Epidermal melanocyte (primary cell): ENCODE results near the gene CAND2.
"Not testable (repeated sequence)": the region's sequence is repeated elsewhere in the genome, so short reads cannot be mapped to it uniquely, and the experiment has no call there.

Experiments
- DNase-seq: peaks from one replicate; pipeline ENCODE4 v3.0.0; 2011; ENCODE audit warnings: low spot score; ENCODE audit not compliant: insufficient read length

The CAND2 gene

DNA sequence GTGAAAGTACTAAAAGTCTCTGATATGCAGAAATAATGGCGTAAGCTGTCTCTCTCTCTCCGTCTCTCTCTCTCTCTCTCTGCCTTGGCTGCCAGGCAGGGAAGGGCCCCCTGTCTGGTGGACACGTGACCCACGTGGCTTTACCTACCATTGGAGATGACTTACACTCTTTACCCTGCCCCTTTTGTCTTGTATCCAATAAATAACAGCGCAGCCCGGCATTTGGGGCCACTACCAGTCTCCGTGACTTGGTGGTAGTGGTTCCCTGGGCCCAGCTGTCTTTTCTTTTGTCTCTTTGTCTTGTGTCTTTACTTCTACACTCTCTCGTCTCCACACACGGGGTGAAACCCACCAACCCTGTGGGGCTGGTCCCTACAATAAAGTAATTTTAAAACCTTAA, 25.2 kb upstream of the CAND2 start:
- DNase-seq, result no peak

DNA sequence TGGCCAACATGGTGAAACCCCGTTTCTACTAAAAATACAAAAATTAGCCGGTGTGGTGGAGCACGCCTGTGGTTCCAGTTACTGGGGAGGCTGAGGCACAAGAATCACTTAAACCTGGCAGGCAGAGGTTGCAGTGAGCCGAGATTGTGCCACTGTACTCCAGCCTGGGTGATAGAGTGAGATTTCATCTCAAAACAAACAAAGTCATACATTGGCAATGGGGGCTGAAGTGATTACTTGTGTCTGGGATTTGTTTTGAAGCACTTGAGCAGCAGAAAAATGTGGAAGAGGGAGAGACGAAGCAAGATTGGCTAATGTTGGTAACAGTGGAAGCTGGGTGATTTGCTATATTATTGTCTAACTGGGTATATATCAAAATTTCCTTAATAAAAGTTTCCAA, 24.0 kb upstream of the CAND2 start:
- no peak for DNase-seq

DNA sequence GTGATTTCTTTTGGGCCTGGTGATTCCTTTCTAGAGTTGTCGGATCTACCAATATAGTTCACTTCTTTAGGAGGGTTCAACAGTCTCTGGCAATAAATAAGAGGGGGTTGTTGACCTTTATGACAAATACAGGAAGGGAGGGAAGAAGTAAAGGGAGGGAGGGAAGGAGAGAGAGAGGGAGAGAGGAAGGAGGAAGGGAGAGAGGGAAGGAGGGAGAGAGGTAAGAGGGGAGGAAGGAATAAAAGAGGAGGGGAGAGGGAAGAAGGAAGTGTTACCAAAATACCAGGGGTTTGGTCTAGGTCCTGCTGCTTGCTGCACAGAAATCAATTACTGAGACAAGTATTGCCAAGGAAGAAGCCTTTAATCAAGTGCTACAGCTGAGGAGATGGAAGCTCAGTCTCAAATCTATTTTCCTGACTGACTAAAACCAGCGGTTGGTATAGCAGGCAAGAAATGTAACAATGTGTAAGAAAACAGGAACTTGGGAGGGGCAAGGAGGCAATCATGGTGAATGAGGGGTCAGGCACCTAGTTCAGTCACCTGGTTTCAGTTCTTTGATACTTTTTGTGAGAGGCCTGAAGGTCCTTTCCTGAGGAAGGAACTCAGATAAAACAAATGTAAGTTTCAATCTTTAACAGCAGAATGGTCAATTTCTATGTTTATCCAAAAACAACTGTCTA, 23.3 kb upstream of the CAND2 start:
- no peak for DNase-seq

DNA sequence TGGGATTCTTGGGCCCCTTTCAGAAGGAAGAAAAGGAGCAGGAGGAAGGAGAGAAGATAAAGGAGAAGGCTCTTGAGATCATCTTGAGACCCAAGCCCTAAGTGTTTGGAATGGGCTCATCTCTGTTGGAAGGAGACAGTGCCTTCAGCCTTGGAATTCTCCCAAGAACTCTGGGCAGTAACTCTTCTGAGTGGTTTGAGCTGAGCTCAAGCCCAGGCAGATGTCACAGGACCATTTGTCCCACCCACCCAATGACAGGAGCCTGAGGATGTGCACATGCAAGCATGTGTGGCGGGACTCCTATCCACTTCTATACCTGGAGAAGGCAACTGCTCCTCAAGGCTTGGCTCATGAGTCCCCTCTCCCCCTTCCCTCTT, 22.8 kb upstream of the CAND2 start:
- DNase-seq, result no peak

DNA sequence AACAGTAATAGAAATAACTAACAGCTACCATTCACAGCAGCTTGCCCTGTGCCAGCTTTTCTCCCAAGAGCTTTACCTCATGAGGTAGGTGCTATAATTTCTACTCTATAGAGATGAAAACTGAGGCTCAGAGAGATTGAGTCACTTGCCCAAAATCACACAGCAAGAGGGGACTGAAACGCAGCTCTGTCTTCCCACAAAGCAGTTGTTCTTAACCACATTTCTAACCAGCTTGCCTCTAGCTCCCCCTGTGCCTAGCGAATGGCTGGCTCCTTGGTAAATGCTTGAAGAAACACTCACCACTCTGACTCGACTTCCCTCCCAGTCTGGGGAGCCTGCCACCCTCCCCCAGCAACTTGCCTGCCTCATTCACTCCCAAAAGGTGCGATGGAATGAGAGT, 21.9 kb upstream of the CAND2 start:
- DNase-seq, result no peak

DNA sequence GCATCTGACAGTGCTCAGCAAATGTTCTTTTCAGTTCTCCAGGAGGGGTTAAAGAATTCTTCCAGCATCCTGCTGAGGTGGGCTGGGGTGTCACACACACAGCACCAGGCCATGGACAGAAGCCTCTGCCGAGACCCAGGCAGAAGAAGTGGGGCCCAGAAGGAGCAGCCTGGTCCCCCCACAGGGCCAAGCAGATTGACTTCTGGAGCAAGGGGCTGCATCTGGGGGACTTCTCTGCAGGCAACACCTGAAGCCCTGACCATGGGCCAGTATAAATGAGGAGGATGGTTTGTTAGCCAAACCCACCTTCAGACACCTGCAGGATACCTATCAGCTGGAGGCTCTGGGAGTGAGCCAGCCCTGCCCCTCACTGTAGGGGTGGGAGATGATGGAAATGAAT, 21.3 kb upstream of the CAND2 start:
- DNase-seq, result no peak

DNA sequence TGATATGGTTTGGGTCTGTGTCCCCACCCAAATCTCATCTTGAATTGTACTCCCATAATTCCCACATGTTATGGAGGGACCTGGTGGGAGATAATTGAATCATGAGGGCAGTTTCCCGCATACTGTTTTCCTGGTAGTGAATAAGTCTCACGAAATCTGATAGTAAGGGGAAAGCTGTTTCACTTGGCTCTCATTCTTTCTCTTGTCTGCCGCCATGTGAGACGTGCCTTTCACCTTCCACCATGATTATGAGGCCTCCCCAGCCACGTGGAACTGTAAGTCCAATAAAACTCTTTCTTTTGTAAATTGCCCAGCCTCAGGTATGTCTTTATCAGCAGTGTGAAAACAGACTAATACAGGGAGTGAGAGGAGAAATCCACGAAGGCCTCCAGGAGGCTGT, 20.5 kb upstream of the CAND2 start:
- not testable (repeated sequence) for DNase-seq

DNA sequence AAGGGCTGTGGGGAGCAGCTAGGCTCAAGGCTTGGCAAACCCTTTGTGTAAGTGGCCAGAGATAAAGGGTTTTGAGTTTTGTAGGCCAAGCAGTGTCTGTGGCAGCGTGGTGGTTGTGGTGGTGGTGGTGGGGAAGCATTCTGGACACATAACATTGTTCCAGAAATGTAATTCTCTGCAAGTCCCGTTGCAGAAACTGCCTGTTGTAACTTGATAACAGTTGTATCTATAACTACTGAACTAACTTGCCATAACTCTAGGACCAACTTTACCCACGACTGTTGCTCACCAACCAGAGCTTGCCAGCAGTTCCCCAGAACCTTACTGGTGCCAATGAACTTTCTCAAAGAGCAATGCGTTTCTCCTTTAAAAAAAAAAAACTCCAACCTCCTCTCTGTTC, 19.3 kb upstream of the CAND2 start:
- no peak for DNase-seq

DNA sequence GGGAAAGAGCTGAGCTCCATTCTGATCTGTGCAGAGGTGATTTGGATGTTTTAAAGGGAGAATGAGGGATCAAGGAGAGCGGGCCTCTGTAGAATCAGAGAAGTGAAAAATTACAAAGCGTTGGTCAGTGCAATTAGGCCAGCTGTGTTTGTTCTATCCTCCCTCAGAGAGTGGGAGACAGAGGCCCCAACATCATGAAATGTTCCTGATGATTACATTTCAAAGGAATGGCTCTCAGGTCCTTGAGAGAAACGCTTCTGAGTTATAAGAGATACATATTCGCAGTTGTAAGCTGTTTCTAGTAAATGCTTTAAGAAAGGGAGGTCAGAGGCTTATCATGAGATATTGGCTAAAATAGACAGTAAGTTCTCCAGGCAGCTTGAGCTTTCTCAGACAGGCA, 15.7 kb upstream of the CAND2 start:
- no peak for DNase-seq

DNA sequence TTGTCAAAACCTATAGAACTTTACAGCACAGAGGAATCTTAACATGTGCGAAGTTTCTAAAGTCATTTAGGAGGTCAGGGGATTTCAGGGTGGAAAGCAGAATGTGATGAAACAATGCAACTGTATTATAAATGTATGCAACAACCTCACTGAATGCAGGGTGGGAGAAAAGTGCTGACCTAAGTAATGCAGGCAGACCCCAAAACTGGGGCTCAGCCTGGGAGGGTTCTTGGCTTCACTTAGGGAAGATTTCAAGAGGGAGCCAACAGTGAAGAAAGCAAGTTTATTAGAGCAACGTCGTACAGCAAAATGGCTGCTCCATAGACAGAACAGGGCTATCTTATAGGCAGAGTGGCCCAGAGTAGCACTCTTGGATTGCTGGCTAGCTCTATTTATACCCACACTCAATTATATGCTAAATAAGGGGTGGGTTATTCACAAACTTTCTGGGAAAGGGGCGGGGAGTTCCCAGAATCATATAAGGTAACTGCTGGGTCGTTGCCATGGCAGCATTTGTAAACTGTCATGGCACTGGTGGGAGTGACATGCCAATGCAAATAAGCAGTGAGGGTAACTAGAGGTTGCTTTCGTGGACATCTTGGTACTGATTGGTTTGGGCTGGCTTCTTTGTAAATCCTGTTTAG, 14.2 kb upstream of the CAND2 start:
- no peak for DNase-seq

DNA sequence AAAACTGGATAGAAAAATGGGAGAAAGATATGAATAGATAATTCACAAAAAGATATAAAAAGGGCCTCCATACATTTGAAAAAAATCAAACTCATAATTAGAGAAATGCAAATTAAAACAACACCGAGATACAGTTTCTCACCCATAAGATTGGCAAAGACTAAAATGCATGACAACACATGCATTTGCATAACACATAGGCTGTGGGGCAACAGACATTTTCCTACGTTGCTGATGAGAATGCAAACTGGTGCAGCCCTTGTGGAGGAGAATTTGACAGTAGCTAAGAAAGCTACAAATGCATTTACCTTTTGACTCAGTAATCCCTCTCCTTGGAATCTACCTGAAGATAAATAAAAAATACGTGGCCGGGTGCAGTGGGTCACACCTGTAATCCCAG, 11.4 kb upstream of the CAND2 start:
- no peak for DNase-seq

DNA sequence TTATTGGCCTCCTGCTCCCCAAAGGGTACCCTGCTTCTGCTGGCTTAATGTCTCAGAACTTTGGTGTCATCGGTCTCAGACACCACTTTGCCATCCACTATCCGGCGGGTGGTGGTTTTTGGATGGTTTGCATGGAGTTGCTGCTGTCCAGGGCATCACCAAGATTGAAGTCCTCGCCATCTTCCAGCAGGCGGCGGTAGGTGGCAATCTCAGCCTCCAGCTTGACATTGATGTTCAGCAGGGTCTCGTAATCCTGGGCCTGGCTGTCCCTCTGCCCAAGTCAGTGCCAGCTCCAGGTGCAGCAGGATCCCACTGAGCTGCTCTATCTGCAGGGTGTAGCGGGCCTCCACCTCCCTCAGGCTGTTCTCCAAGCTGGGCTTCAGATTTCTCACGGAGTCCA, 9.1 kb upstream of the CAND2 start:
- not testable (repeated sequence) for DNase-seq

DNA sequence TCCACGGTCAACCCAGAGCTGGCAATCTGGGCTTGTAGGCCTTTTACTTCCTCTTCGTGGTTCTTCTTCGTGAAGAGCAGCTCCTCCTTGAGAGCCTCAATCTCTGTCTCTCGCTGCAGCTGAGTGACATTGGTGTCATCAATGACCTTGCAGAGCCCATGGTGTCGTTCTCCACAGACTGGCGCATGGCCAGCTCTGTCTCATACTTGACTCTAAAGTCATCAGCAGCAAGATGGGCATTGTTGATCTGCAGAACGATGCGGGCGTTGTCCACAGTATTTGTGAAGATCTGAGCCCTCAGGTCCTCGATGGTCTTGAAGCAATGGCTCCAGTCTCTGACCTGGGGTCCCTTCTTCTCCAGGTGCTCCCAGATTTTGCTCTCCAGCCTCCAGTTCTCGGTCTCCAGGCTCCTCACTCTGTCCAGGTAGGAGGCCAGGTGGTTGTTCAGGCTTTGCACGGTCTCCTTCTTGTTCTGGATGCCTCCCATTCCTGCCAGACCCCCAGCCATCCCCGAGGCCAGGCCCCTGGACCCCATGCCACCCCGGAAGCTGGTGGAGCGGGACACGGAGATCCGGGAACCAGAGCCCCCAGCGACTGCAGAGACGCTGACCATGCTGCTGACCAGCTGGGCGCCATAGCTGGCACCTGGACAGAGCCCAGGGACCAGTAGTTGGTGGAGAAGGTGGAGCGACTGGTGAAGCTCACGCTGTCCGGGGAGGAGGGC, 8.4 kb upstream of the CAND2 start:
- not testable (repeated sequence) for DNase-seq

DNA sequence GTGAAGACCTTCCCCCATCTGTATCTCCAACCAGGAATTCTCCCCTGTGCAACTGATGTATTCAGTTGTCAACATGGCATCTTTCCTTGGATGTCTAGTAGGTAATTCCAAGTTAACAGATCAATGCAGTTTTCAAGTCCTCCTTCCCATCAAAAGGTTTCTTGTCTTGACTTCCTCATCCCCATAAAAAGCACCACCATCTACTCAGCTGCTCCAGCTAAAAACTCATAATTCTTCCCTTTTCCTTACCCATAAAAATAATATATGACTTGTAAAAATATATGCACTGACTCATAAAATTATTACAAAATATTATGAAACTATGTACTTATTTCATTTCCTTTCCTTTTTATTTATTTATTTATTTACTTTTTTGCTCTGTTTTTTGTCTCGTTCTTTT, 5.0 kb upstream of the CAND2 start:
- DNase-seq, result no peak

DNA sequence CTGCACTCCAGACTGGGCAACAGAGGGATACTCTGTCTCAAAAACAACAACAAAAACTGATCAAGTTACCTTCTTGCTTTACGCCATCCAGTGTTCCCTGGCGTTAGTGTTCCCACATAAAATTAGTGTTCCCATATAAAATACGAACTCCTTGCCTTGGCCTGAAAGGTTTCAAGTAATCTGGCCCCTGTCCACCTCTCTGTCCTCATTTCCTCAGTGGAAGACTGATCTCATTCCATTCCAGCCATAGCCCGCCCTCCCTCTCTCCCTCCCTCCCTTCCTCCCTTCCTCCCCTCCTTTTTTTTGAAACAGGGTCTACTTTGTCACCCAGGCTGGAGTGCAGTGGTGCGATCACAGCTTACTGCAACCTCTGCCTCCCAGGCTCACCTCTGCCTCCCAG, 2.8 kb upstream of the CAND2 start:
- no peak for DNase-seq

DNA sequence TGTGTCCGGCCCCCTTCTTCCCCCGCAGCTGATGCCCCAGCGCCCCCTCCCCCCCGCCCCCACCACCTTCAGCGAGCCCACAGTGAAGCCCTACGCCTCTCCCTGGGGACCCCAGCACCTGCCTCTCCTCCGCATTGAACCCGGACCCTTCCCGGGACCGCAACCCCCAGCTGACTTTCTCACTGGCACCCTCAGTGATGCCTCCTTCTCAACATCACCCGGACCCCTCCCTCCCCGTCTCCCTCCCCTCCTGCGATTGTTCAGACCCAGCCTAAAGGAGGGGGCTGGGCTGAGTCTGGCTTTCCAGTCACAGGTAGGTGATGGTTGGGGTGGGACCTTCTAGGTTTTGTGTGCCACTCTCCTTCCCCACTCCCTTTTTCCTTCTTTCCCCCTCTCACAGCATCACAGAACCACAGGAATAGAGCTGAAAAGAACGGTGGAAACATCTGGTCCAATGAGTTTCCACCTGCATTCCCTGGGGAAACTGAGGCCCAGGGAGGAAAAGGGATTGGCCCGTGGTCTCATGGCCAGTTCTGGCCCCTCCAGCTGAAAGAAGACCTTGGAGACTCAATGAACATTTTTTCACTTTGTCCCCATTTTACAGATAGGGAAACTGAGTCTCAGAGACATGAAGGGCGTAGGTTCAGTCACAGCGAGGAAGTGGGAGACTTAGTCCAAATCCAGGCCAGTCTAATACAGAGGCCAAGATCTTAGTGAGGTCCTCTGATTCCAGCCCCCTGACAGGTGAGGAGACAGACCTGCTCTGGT, 828 bp downstream of the CAND2 start:
- DNase-seq, result no peak

DNA sequence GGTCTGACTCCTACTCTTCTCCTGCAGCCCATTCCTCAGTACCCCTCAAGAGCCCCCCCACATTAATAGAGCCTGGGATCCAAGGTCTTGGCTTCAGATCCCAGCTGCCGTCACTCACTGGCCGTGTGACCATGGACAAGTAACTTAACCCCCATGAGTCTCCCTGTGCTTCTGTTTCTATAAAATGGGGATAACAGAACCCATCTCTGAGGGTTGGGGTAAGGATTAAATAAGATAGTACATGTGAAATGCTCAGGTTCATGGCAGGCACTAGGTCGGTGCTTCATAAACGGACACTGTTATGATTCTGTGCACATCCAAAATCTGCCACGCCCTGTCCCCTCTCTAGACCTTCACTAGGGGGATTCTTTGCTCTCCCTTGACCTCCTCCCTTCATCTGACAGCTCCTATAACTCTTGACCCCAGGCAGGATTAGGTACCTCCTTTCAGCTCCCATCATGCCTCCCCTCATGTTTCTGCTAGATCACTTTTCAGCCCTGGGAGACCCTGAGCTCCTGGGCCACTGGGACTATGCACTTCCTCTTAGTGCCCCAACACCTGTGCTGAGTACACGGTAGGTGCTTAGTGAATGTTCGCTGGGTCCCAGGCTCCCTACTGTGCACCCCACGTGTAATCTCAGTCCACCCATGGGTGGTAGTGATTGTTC, 1.5 kb downstream of the CAND2 start:
- no peak for DNase-seq

DNA sequence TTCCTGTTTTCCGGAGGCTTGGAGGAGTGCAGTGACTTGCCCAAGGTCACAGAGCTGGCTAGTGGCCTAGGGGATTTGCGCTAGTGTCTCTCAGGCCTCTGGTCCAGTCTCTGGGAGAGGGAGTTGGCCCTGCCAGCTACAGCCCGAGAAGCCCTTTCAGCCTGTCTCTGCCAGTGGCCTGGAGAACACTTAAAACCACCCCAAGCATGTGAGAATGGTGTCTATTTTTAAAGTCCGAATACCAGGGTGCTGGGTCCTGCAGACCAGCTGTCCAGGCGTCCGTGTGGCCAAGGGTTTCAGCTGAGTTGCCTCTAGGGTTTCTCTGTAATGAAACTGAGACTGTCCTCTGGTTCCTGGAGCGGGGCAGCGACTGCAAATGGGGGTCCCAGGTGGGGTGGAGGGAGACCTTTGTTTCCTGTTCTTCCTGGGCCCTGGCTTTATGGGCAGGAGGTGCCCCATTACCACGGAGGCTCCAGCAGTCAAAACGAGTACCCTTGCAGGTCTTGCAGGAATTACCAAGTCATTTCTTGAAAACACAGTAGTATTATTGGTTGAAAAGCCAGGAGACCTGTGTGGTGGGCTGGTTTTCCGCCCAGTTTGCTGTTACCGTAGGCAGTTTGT, 2.2 kb downstream of the CAND2 start:
- DNase-seq, result no peak

DNA sequence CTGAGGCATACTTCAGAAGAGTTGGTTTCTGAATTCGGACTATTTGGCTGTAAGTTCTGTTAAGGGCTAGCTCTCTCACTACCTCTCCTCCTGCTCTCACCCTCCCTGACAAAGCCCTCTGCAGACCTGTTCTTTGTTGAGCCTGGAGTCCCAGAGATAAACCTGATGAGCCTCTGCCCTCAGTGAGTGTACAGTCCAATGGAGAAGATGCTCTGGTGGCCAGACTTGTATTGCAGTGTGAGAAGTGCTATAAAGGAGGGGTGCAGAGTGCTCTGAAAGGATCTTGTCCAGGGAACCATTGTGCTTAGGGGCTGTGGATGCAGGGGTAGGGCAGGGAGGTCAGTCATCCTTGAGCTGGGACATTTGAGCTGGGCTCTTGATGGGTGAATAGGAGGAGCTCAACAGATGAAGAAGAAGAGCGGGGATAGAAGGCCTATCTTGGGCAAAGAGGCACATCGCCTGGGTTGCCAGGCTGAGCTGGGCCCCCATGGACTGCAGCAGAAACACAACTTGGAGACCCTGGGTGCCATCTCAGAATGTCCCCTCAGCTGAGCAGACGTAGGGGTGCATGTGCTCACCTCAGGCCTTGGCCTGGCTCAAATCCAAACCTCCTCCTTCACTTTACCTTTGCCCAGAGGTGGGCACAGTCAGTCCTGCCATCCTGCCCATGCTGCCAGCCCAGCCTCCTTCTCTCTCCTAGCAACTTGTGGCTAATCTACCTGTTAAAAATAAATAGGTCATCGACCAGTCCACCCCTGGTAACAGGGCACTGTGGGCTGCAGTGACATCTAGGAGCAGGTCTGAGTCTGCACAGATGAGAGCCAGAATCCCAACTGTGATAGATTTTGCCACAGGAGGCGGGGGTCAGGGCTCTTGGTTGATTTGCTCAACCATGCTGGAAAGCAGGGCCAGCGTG, 3.3 kb downstream of the CAND2 start:
- no peak for DNase-seq

DNA sequence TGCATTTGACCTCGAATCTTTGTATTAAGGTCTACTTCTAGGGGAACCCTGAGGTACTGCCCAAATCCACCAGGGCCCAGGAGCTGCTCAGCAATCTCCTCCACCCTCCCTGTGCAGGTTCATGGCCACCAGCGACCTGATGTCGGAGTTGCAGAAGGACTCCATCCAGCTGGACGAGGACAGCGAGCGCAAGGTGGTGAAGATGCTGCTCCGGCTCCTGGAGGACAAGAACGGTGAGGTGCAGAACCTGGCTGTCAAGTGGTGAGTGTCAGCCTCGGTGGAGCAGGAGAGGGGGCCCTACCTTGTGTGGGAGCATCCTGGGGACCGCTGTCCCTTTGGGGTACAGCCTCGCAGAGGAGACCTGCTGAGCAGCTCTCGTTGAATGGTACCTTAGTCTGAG, 6.9 kb downstream of the CAND2 start:
- DNase-seq, result no peak
